Esophagus muscularis mucosa (tissue), 4 donors: ENCODE results near the gene CYS1. TPM values are rescaled to one million over a fixed set of nuclear protein-coding genes. Genes with fewer than 3 reads are reported as not detected.

ENCODE experiments used
- DNase-seq: peaks from one replicate; pipeline ENCODE4 v3.0.0-alpha.2; 2017; ENCODE audit errors: extremely low spot score
- H3K27ac ChIP-seq, 4 donors: fragments of 200-600 bp; sonication (generic); replicated peaks in 1 of 4; 1 replicate in 3 of 4; 2 replicates in 1 of 4; pipeline ENCODE4 v1.5.1; 2016 to 2019; ENCODE audit warnings: mild to moderate bottlenecking in 1 of 4
- H3K27me3 ChIP-seq, 4 donors: fragments of 200-600 bp; sonication (generic); one replicate each; pipeline versions ENCODE4 v1.5.1 to v1.6.0; 2016 to 2019
- H3K36me3 ChIP-seq, 4 donors: fragments of 200-600 bp; sonication (generic); one replicate each; pipeline ENCODE4 v1.5.1; 2016 to 2019
- H3K4me1 ChIP-seq, 4 donors: fragments of 200-600 bp; sonication (generic); one replicate each; pipeline ENCODE4 v1.5.1; 2016 to 2019
- H3K4me3 ChIP-seq, 4 donors: fragments of 200-600 bp; sonication (generic); 1 replicate in 2 of 4; 2 replicates in 2 of 4; pipeline ENCODE4 v1.5.1; 2016 to 2019; ENCODE audit warnings: mild to moderate bottlenecking in 4 of 4, moderate library complexity in 1 of 4
- H3K9me3 ChIP-seq, 4 donors: fragments of 200-600 bp; sonication (generic); 1 replicate in 3 of 4; 2 replicates in 1 of 4; pipeline ENCODE4 v1.5.1; 2016 to 2019
- EP300 ChIP-seq: sonication (generic); formaldehyde crosslinking; IDR thresholded peaks from one replicate; pipeline ENCODE4 v1.6.1; 2017; ENCODE audit warnings: antibody characterized with exemption
- POLR2A ChIP-seq: fragments of 450-650 bp; IDR thresholded peaks from one replicate; pipeline ENCODE4 v1.6.1; 2017; ENCODE audit warnings: antibody characterized with exemption, moderate library complexity, mild to moderate bottlenecking, low read depth
- POLR2AphosphoS5 ChIP-seq, 2 donors: sonication (generic); formaldehyde crosslinking; IDR thresholded peaks; one replicate each; pipeline ENCODE4 v1.6.1; 2017; ENCODE audit warnings: antibody characterized with exemption in 2 of 2
- WGBS: methylation state at CpG from one replicate; pipeline ENCODE4 v1.1.5; 2018; 5-methylcytosine and 5-hydroxymethylcytosine counted together
- intact Hi-C: fragments of 100-400 bp; cut with DNase I; formaldehyde crosslinking; loops from one replicate; pipeline ENCODE4 v1.15.1; 2023
- total RNA-seq, 4 donors: library from RNA; depleted of rRNA; stranded (reverse); fragments of >200 nt; gene quantifications; one replicate each; pipeline versions ENCODE4 v1.1.0 to v1.2.1, GENCODE V29; 2016
- TF ChIP-seq, protein P1 (sequence below), 3 experiments: fragments of 200-600 bp in 2 of 3; fragments of 450-650 bp in 1 of 3; sonication (generic) in 2 of 3; IDR thresholded peaks; one replicate each; pipeline ENCODE4 v1.5.1; 2017 to 2019; ENCODE audit warnings: antibody characterized with exemption in 3 of 3, mild to moderate bottlenecking in 2 of 3, moderate library complexity in 1 of 3

CYS1 gene
- total RNA-seq, 4 donors from 2014 or later: 16.9 to 56.4 (median 35.4) TPM

DNA sequence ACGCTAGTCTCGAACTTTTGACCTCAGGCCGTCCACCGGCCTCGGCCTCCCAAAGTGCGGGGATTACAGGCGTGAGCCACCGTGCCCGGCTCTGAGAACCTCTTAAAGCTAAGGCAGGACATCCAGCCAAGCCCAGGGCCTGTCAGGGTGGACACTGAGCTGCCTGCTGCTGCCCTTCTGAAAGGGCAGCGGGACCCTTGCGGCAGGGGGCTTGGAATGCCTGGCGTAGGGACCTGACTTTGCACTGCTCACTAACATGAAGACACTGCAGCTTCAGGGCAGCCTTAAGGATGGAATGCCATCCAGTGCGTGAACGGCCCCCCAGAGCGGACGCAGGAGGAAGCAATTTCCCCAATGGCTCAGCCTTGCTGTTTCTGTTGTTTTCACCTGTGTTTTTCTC, 9.0 kb downstream of the CYS1 start:
- intact Hi-C loops: loop anchor here (5.0 kb wide), 1 partner anchor 361 kb away; no protein-coding TSS in a partner anchor
- Histone ChIP-seq H3K9me3 (no peaks in the 10 kb centered on the region), H3K4me3 (no peak overlapping the region), H3K27ac (no peak overlapping the region), H3K36me3 (no peaks in the 10 kb centered on the region), H3K27me3 (no peaks in the 10 kb centered on the region), H3K4me1 (peaks cover 3 to 23% (median 20%) of the 10 kb centered on the region in 4 donors)
- TF ChIP-seq, protein P1, sequence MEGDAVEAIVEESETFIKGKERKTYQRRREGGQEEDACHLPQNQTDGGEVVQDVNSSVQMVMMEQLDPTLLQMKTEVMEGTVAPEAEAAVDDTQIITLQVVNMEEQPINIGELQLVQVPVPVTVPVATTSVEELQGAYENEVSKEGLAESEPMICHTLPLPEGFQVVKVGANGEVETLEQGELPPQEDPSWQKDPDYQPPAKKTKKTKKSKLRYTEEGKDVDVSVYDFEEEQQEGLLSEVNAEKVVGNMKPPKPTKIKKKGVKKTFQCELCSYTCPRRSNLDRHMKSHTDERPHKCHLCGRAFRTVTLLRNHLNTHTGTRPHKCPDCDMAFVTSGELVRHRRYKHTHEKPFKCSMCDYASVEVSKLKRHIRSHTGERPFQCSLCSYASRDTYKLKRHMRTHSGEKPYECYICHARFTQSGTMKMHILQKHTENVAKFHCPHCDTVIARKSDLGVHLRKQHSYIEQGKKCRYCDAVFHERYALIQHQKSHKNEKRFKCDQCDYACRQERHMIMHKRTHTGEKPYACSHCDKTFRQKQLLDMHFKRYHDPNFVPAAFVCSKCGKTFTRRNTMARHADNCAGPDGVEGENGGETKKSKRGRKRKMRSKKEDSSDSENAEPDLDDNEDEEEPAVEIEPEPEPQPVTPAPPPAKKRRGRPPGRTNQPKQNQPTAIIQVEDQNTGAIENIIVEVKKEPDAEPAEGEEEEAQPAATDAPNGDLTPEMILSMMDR (IDR thresholded peaks at IDR 0.05): no peak
- TF ChIP-seq POLR2AphosphoS5 (IDR thresholded peaks at IDR 0.05): no peak
- TF ChIP-seq POLR2A: no peak
- TF ChIP-seq EP300: no peak
- WGBS: 97% methylated on average over 16 of the region's 16 CpGs
- no peak for DNase-seq

DNA sequence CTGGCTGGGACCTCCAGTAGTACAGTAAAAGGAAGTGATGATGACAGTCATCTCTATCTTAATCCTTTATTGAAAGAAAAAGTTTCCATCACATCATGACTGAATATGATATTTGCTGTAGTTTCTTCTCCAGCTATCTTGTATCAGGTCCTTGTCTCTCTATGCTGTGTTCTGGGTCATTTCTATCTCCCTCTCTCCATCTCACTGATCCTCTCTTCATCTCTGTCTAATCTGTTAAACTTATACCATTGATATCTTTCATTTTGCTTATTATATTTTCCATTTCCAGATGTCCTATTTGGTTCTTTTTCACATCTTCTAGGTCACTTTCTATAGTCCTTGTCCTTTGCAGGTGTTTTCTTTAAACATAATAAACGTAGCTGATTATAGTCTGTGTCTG, 12.3 kb downstream of the CYS1 start:
- Histone ChIP-seq H3K4me3 (no peak overlapping the region), H3K27me3 (no peaks in the 10 kb centered on the region), H3K4me1 (peaks cover 2 to 9% (median 7%) of the 10 kb centered on the region in 4 donors), H3K27ac (no peak overlapping the region), H3K36me3 (peaks cover 0 to 23% (median 6%) of the 10 kb centered on the region in 4 donors), H3K9me3 (no peaks in the 10 kb centered on the region)
- no peak for DNase-seq
- no peak for TF ChIP-seq POLR2AphosphoS5 (IDR thresholded peaks at IDR 0.05)
- no peak for TF ChIP-seq EP300
- TF ChIP-seq, protein P1 (IDR thresholded peaks at IDR 0.05): no peak
- TF ChIP-seq POLR2A: no peak
- WGBS: 92% methylated on average over 1 of the region's 1 CpG
- intact Hi-C loops: no loop called here

DNA sequence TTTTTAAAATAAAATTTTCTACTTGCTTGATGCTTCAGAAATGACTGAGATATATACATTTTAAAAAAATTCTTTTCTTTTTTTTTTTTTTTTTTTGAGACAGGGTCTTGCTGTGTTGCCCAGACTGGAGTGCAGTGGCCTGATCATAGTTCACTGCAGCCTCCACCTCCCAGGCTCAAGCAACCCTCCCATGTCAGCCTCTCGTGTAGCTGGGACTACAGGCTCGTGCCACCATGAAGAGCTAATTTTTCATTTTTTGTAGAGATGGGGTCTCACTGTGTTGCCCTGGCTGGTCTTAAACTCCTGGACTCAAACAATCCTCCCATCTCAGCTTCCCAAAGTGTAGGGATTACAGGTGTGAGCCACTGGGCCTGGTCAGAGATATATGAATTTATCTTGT, 12.9 kb downstream of the CYS1 start:
- 74% methylated on average over 2 of the region's 2 CpGs for WGBS
- Histone ChIP-seq H3K9me3 (no peaks in the 10 kb centered on the region), H3K4me3 (no peak overlapping the region), H3K27me3 (no peaks in the 10 kb centered on the region), H3K36me3 (peaks cover 0 to 27% (median 9%) of the 10 kb centered on the region in 4 donors), H3K4me1 (peaks cover 0 to 3% (median 2%) of the 10 kb centered on the region in 4 donors), H3K27ac (no peak overlapping the region)
- DNase-seq: no peak
- intact Hi-C loops: no loop called here
- TF ChIP-seq POLR2A (no peak), POLR2AphosphoS5 (IDR thresholded peaks at IDR 0.05) (no peak), EP300 (no peak)
- TF ChIP-seq, protein P1 (IDR thresholded peaks at IDR 0.05): no peak

DNA sequence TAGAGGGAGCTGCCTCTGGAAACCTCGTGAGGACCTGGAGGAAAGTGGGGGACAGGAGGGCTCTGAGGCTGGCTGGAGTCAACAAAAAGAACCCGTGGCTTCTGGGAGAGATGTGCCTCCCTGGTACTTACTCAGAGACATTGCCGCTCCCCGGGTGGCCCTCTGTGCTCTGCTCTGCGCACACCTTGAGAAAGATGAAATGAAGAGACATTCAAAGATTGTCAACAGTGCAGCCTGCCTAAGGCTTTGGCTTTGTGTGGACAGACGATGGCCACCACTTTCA, 14.5 kb downstream of the CYS1 start:
- no peak for DNase-seq
- H3K36me3 ChIP-seq: peaks cover 0 to 27% (median 9%) of the 10 kb centered on the region in 4 donors
- 88% methylated on average over 6 of the region's 6 CpGs for WGBS
- no peaks in the 10 kb centered on the region for H3K9me3 ChIP-seq
- H3K27ac ChIP-seq: no peak overlapping the region
- no peak overlapping the region for H3K4me3 ChIP-seq
- no peak for TF ChIP-seq POLR2AphosphoS5 (IDR thresholded peaks at IDR 0.05)
- TF ChIP-seq, protein P1 (IDR thresholded peaks at IDR 0.05): no peak
- no peak for TF ChIP-seq EP300
- no peak for TF ChIP-seq POLR2A
- intact Hi-C loops: no loop called here
- peaks cover 0 to 3% (median under 1%) of the 10 kb centered on the region in 4 donors for H3K4me1 ChIP-seq
- H3K27me3 ChIP-seq: no peaks in the 10 kb centered on the region
